Keratinocyte (primary cell): ENCODE results near the gene HPS3. TPM values are rescaled to one million over a fixed set of nuclear protein-coding genes. Genes with fewer than 3 reads are reported as not detected.
"Not testable (repeated sequence)": the region's sequence is repeated elsewhere in the genome, so short reads cannot be mapped to it uniquely, and the experiment has no call there.

Experiments
- DNase-seq: peaks from one replicate; pipeline ENCODE4 v3.0.0-alpha.2; 2011; ENCODE audit warnings: low read depth, missing footprints, low spot score
- FAIRE-seq: peaks from 2 replicates; lab custom pipeline; 2011; peaks lifted over from hg19 to GRCh38; lab: Jason Lieb, UNC
- H2AFZ ChIP-seq: 2 replicates; pipeline ENCODE4 v1.6.0; 2012; ENCODE audit warnings: low read length, control low read depth, inconsistent platforms; ENCODE audit not compliant: control insufficient read depth
- H3K27ac ChIP-seq: 2 replicates; pipeline ENCODE4 v1.5.1; 2011; ENCODE audit warnings: low read length; ENCODE audit not compliant: control insufficient read depth, insufficient read depth
- H3K27me3 ChIP-seq: 3 replicates; pipeline ENCODE4 v1.6.0; 2011; ENCODE audit warnings: low read length; ENCODE audit not compliant: control insufficient read depth, insufficient read depth; ENCODE audit errors: extremely low read depth
- H3K36me3 ChIP-seq, 2 experiments: 2 replicates in 1 of 2; 3 replicates in 1 of 2; pipeline ENCODE4 v1.5.1; 2011; ENCODE audit warnings: low read length in 2 of 2, mild to moderate bottlenecking in 1 of 2; ENCODE audit not compliant: control insufficient read depth in 2 of 2, insufficient read depth in 2 of 2; ENCODE audit errors: extremely low read depth in 1 of 2
- H3K4me1 ChIP-seq: 3 replicates; pipeline ENCODE4 v1.5.1; 2011; ENCODE audit warnings: low read length; ENCODE audit not compliant: control insufficient read depth, insufficient read depth; ENCODE audit errors: extremely low read depth
- H3K4me2 ChIP-seq: 3 replicates; pipeline ENCODE4 v1.6.0; 2011; ENCODE audit warnings: low read depth, low read length; ENCODE audit not compliant: control insufficient read depth, insufficient read depth; ENCODE audit errors: extremely low read depth
- H3K4me3 ChIP-seq, 3 experiments: fragments of 200-600 bp in 1 of 3; sonication (generic) in 1 of 3; 2 replicates in 2 of 3; 3 replicates in 1 of 3; pipeline ENCODE4 v1.5.1; 2011 to 2016; ENCODE audit warnings: low read length in 3 of 3, mild to moderate bottlenecking in 3 of 3, control low read depth in 2 of 3, inconsistent platforms in 1 of 3, low read depth in 1 of 3, mixed read lengths in 1 of 3, mixed run types in 1 of 3, moderate library complexity in 1 of 3; ENCODE audit not compliant: control insufficient read depth in 2 of 3, insufficient read depth in 2 of 3; ENCODE audit errors: extremely low read depth in 1 of 3
- H3K79me2 ChIP-seq: 2 replicates; pipeline ENCODE4 v1.6.0; 2012; ENCODE audit warnings: low read length; ENCODE audit not compliant: control insufficient read depth, insufficient read depth
- H3K9ac ChIP-seq: 3 replicates; pipeline ENCODE4 v1.6.0; 2011; ENCODE audit warnings: low read length; ENCODE audit not compliant: control insufficient read depth, insufficient read depth; ENCODE audit errors: extremely low read depth
- H3K9me1 ChIP-seq: 3 replicates; pipeline ENCODE4 v1.6.0; 2011; ENCODE audit warnings: low read length; ENCODE audit not compliant: control insufficient read depth, insufficient read depth; ENCODE audit errors: extremely low read depth
- H3K9me3 ChIP-seq: 2 replicates; pipeline ENCODE4 v1.5.1; 2012; ENCODE audit warnings: low read depth, low read length; ENCODE audit not compliant: control insufficient read depth
- H4K20me1 ChIP-seq: 3 replicates; pipeline ENCODE4 v1.6.0; 2011; ENCODE audit warnings: low read length; ENCODE audit not compliant: control insufficient read depth, insufficient read depth; ENCODE audit errors: extremely low read depth
- CTCF ChIP-seq, 3 experiments: IDR thresholded peaks in 1 of 3; conservative IDR thresholded peaks in 1 of 3; optimal IDR thresholded peaks in 1 of 3; 2 replicates in 2 of 3; 3 replicates in 1 of 3; pipeline versions ENCODE3 to v1.5.1; 2011; ENCODE audit warnings: low read length in 3 of 3, mild to moderate bottlenecking in 3 of 3, moderate library complexity in 2 of 3, control low read depth in 1 of 3, inconsistent platforms in 1 of 3; ENCODE audit not compliant: insufficient read depth in 2 of 3; ENCODE audit errors: extremely low read depth in 1 of 3
- EZH2 ChIP-seq: IDR thresholded peaks from one replicate; pipeline ENCODE4 v1.6.1; 2012; ENCODE audit warnings: inconsistent platforms, mild to moderate bottlenecking, low read length, moderate library complexity
- dilution Hi-C: fragments of 300-500 bp; cut with MboI; formaldehyde crosslinking; loops from one replicate; pipeline ENCODE4 v1.7.0; 2020; ENCODE audit warnings: low sequenced_read_pairs; ENCODE audit not compliant: extremely low pct_ligation_motif_present
- polyA plus RNA-seq, 5 experiments: library from polyadenylated mRNA; depleted of rRNA in 3 of 5; stranded (reverse) in 3 of 5; stranded (forward) in 1 of 5; unstranded in 1 of 5; fragments of >200 nt; gene quantifications; 1 replicate in 1 of 5; 2 replicates in 3 of 5; 3 replicates in 1 of 5; pipeline versions ENCODE4 v1.2.1 to v1.2.3, GENCODE V29; 2011 to 2012; ENCODE audit warnings: missing spikeins in 2 of 5, low read depth in 1 of 5, low replicate concordance in 1 of 5

The HPS3 gene
- polyA plus RNA-seq, 1 donor (not counting 4 experiments of a cell fraction or from before 2014, with no cell fraction given) = 12.9 TPM

GRCh38 chr3:149091983-149092382 lies 37.5 kb upstream of the HPS3 start:
- H3K27me3 ChIP-seq = no peaks in the 10 kb centered on the region
- H3K79me2 ChIP-seq = no peaks in the 10 kb centered on the region
- DNase-seq (no peak), FAIRE-seq (no peak)
- H3K36me3 ChIP-seq = no peaks in the 10 kb centered on the region
- H3K27ac ChIP-seq = no peak overlapping the region
- H3K4me3 ChIP-seq = no peak overlapping the region
- H3K4me2 ChIP-seq = no peak overlapping the region
- no peaks in the 10 kb centered on the region for H3K9me1 ChIP-seq
- no peak for TF ChIP-seq EZH2
- H3K9me3 ChIP-seq = no peaks in the 10 kb centered on the region
- H3K9ac ChIP-seq = no peak overlapping the region
- no peaks in the 10 kb centered on the region for H3K4me1 ChIP-seq
- H4K20me1 ChIP-seq = no peaks in the 10 kb centered on the region
- H2AFZ ChIP-seq = no peak overlapping the region
- dilution Hi-C loops = no loop called here

- H3K9me1 ChIP-seq = no peaks in the 10 kb centered on the region
These were observed 34.0 kb upstream of the HPS3 start for GRCh38 chr3:149095487-149095886.

GRCh38 chr3:149097987-149098386 lies 31.5 kb upstream of the HPS3 start:
- dilution Hi-C loops = not testable (repeated sequence)

More at GRCh38 chr3:149095487-149095886, 34.0 kb upstream of the HPS3 start:
- no peak overlapping the region for H2AFZ ChIP-seq
- DNase-seq = no peak
- no peaks in the 10 kb centered on the region for H4K20me1 ChIP-seq
- dilution Hi-C loops = no loop called here
- no peaks in the 10 kb centered on the region for H3K27me3 ChIP-seq
- no peaks in the 10 kb centered on the region for H3K9me3 ChIP-seq
- no peak overlapping the region for H3K4me3 ChIP-seq
- H3K9ac ChIP-seq = no peak overlapping the region
- FAIRE-seq = no peak
- H3K79me2 ChIP-seq = no peaks in the 10 kb centered on the region
- H3K4me1 ChIP-seq = no peaks in the 10 kb centered on the region
- TF ChIP-seq CTCF (optimal IDR thresholded peaks at IDR 0.05 in 1 of 3, IDR thresholded peaks at IDR 0.05 in 1 of 3, conservative IDR thresholded peaks at IDR 0.05 in 1 of 3; ENCODE audit: extremely low read depth in 1 of 3, insufficient read depth in 2 of 3, low read length in 3 of 3) (no peak), EZH2 (no peak)
- no peak overlapping the region for H3K27ac ChIP-seq
- no peak overlapping the region for H3K4me2 ChIP-seq
- H3K36me3 ChIP-seq = no peaks in the 10 kb centered on the region

More at GRCh38 chr3:149097987-149098386, 31.5 kb upstream of the HPS3 start:
- H4K20me1 ChIP-seq, H3K27me3 ChIP-seq, H3K4me1 ChIP-seq, H2AFZ ChIP-seq, H3K4me3 ChIP-seq, H3K4me2 ChIP-seq, H3K36me3 ChIP-seq, DNase-seq, H3K79me2 ChIP-seq, H3K9me3 ChIP-seq, H3K9me1 ChIP-seq, H3K9ac ChIP-seq, FAIRE-seq, H3K27ac ChIP-seq: not testable (repeated sequence)
